PC-3 (cell line): ENCODE measurements around the gene SCAMP4. TPM values are rescaled to one million over a fixed set of nuclear protein-coding genes. Genes with fewer than 3 reads are reported as not detected.

Experiments used
- ATAC-seq: fragments of 200-7000 bp; cut with Tn5 transposase; 2 replicates; pipeline ENCODE4 v1.9.1; 2020; ENCODE audit warnings: mild to moderate bottlenecking, moderate library complexity
- BruUV-seq: library from RNA; stranded (reverse); fragments of 400-500 nt; replicated peaks from 2 replicates; lab custom pipeline; 2021; lab: Mats Ljungman, UMichigan
- CTCF ChIA-PET: fragments of 300-600 bp; sonication (Branson Sonifier 250); formaldehyde crosslinking; loops from one replicate; lab custom pipeline; 2022; ENCODE audit warnings: antibody characterized with exemption; lab: Charles Lee
- POLR2A ChIA-PET: fragments of 300-600 bp; sonication (Branson Sonifier 250); formaldehyde crosslinking; loops from one replicate; lab custom pipeline; 2022; ENCODE audit warnings: antibody characterized with exemption; ENCODE audit not compliant: unreplicated experiment; lab: Charles Lee
- DNase-seq: peaks from one replicate; pipeline ENCODE4 v3.0.0-alpha.2; 2015
- H2AFZ ChIP-seq: fragments of 300-600 bp; sonication (generic); 2 replicates; pipeline ENCODE4 v1.6.0; 2016; ENCODE audit warnings: antibody characterized with exemption, low read length
- H3F3A ChIP-seq: fragments of 300-600 bp; sonication (generic); one replicate; pipeline ENCODE4 v1.6.0; 2017; ENCODE audit warnings: antibody characterized with exemption, low read length, control low read depth, mild to moderate bottlenecking; ENCODE audit not compliant: unreplicated experiment
- H3K27ac ChIP-seq: fragments of 300-600 bp; sonication (generic); 2 replicates; pipeline ENCODE4 v1.5.1; 2016; ENCODE audit warnings: mild to moderate bottlenecking, low read length
- H3K27me3 ChIP-seq: fragments of 300-600 bp; sonication (generic); 2 replicates; pipeline ENCODE4 v1.6.1; 2016; ENCODE audit warnings: low read length, mixed read lengths
- H3K36me3 ChIP-seq: fragments of 300-600 bp; sonication (generic); 2 replicates; pipeline ENCODE4 v1.6.1; 2016; ENCODE audit warnings: low read depth, mixed run types, low read length, mixed read lengths
- H3K4me1 ChIP-seq: fragments of 300-600 bp; sonication (generic); 2 replicates; pipeline ENCODE4 v1.5.1; 2016; ENCODE audit warnings: low read length; ENCODE audit not compliant: insufficient read depth
- H3K4me2 ChIP-seq: fragments of 300-600 bp; sonication (generic); 2 replicates; pipeline ENCODE4 v1.6.0; 2016; ENCODE audit warnings: low read length
- H3K4me3 ChIP-seq: fragments of 300-600 bp; sonication (generic); 2 replicates; pipeline ENCODE4 v1.5.1; 2016; ENCODE audit warnings: mild to moderate bottlenecking, low read length, mixed read lengths
- H3K79me2 ChIP-seq: fragments of 300-600 bp; sonication (generic); 2 replicates; pipeline ENCODE4 v1.6.1; 2017; ENCODE audit warnings: low read length, mixed read lengths
- H3K9ac ChIP-seq: fragments of 300-600 bp; sonication (generic); 2 replicates; pipeline ENCODE4 v1.6.0; 2016; ENCODE audit warnings: mild to moderate bottlenecking, low read length
- H3K9me2 ChIP-seq: fragments of 300-600 bp; sonication (generic); replicated peaks from 2 replicates; pipeline ENCODE4 v1.6.1; 2016; ENCODE audit warnings: mixed run types, low read length, mixed read lengths
- H3K9me3 ChIP-seq: fragments of 300-600 bp; sonication (generic); 2 replicates; pipeline ENCODE4 v1.6.1; 2016; ENCODE audit warnings: low read length, mixed read lengths
- H4K20me1 ChIP-seq: fragments of 300-600 bp; sonication (generic); 2 replicates; pipeline ENCODE4 v1.6.1; 2016; ENCODE audit warnings: low read length, mixed read lengths
- CTCF ChIP-seq: fragments of 300-600 bp; sonication (generic); conservative IDR thresholded peaks from 2 replicates; pipeline ENCODE4 v1.5.1; 2017; ENCODE audit warnings: antibody characterized with exemption, low read depth, mild to moderate bottlenecking, low read length
- EZH2 ChIP-seq: fragments of 300-600 bp; sonication (generic); IDR thresholded peaks from one replicate; pipeline ENCODE4 v1.6.1; 2017; ENCODE audit warnings: antibody characterized with exemption, mild to moderate bottlenecking, low read length; ENCODE audit not compliant: unreplicated experiment
- EZH2phosphoT487 ChIP-seq: fragments of 300-600 bp; sonication (generic); IDR thresholded peaks from 2 replicates; pipeline ENCODE4 v1.6.1; 2018; ENCODE audit warnings: mild to moderate bottlenecking, antibody characterized with exemption, low read length, borderline replicate concordance
- intact Hi-C: fragments of 100-400 bp; cut with micrococcal nuclease; formaldehyde crosslinking; loops from 2 replicates; pipeline ENCODE4 v1.9.0; 2023
- total RNA-seq: library from RNA; depleted of rRNA; stranded (reverse); fragments of >200 nt; gene quantifications from 2 replicates; pipeline ENCODE4 v1.2.3, GENCODE V29; 2014

Gene SCAMP4
- total RNA-seq, 1 experiment from 2014 or later = 61.5 TPM

DNA sequence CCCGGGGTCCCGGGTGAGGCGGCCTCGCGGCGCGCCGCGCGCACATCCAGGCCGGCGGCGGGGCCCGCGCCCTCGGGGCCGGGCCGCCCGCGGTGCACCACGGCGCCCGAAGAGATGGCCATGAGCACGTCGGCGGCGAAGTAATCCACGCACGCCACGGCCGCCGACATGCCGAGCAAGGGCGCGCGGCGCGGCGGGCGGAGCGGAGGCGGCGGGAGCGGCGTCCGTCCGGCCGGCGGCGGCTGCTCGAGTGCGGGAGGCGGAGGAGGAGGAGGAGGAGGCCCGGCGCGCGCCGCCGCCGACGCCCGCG lies 41.9 kb upstream of the SCAMP4 start, which contains the start of gene KLF16:
KLF16 (minus strand) TSS at position 252 of the 310 bp plus-strand sequence; CDS start at position 170, 82 bp downstream.
- peak within 1 kb of the TSS; percentile 97 for H3K9ac ChIP-seq
- peaks cover 44% of the 10 kb centered on the region for H3K79me2 ChIP-seq
- no peaks in the 10 kb centered on the region for H3K36me3 ChIP-seq
- DNase-seq (no peak), ATAC-seq (no peak; the same call in 1 of the 2 replicates)
- peak within 1 kb of the TSS; percentile 94 for H3K4me3 ChIP-seq
- H3K4me2 ChIP-seq = peak within 1 kb of the TSS; percentile 95
- intact Hi-C loops = no loop called here
- TF ChIP-seq CTCF (no peak), EZH2 (no peak), EZH2phosphoT487 (no peak)
- H3K27me3 ChIP-seq = no peaks in the 10 kb centered on the region
- no peaks in the 10 kb centered on the region for H3K9me2 ChIP-seq
- CTCF ChIA-PET = no interaction called here
- H3K9me3 ChIP-seq = no peaks in the 10 kb centered on the region
- H3K4me1 ChIP-seq = peaks cover 10% of the 10 kb centered on the region; the same call in 1 of the 2 replicates
- POLR2A ChIA-PET = no interaction called here
- peak within 1 kb of the TSS; percentile 76 for H2AFZ ChIP-seq
- peak within 1 kb of the TSS; percentile 80 for H3K27ac ChIP-seq
- H3F3A ChIP-seq = no peaks in the 10 kb centered on the region
- no TSS peak for BruUV-seq
- peaks cover 27% of the 10 kb centered on the region for H4K20me1 ChIP-seq

DNA sequence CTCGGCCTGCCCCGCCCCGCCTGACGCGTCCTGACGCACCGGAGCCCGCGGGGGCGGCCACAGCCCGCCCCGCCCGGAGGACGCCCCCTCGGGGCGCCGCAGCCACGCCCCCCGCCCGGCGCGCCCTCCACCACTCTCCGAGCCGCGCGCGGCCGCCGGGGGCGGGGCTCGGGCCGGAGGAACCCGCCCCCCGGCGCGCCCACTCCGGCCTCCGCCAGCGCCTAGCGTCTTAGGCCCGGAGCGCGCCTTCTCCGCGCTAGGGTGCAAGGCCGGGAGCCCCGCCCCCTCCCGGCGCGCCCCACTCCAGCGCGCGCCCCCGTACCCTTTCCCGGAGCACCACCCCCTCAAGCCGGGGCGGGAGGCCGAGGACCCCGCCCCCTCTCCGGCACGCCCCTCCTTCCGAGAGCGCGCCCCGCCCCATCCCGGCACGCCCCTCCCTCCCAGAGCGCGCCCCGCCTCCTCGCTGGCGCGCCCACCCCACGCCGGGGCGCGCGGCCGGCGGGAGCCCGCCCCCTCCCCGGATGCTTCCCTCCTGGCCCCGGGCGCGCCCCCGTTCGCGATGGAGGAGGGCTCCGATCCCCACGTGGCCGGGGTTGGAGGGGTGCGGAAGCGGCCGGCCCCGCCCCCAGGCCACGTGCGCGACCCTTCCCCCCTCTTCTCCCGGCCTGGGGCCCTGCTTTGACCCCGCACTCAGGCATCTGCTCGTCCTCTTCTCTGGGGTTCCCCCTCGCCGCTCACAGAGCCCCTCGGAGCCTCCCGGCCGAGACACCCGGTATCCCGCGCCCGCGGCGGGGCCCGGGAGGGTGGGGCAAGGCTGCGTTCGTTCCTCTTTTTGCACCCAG lies 41.3 kb upstream of the SCAMP4 start:
- ATAC-seq (peak; percentile 70), DNase-seq (peak; percentile 88)
- ChIA-PET POLR2A (no interaction called here), CTCF (interaction anchor here (0.6 to 1.1 kb wide), 3 partner anchors 11 to 66 kb away, joined by 3 to 5 read pairs (median 3); no protein-coding TSS in a partner anchor)
- Histone ChIP-seq H3K4me3 (peak overlapping the region; percentile 75), H3K27me3 (no peaks in the 10 kb centered on the region), H2AFZ (peak overlapping the region; percentile 76), H3K4me1 (peaks cover 10% of the 10 kb centered on the region; the same call in 1 of the 2 replicates), H3K4me2 (peak overlapping the region; percentile 95), H3K9me3 (no peaks in the 10 kb centered on the region), H3K27ac (peak overlapping the region; percentile 80), H3F3A (no peaks in the 10 kb centered on the region), H3K9ac (peak overlapping the region; percentile 97), H3K79me2 (peaks cover 38% of the 10 kb centered on the region), H4K20me1 (peaks cover 27% of the 10 kb centered on the region), H3K9me2 (no peaks in the 10 kb centered on the region), H3K36me3 (no peaks in the 10 kb centered on the region)
- TF ChIP-seq CTCF = no peak
- TF ChIP-seq EZH2 = no peak
- TF ChIP-seq EZH2phosphoT487 = no peak
- intact Hi-C loops = no loop called here
- BruUV-seq = no TSS peak
